Mesenchymal stem cell (in vitro differentiated cells and primary cell): Measurements from ENCODE around the gene PIGO.

Experiments
- DNase-seq: peaks from one replicate; pipeline ENCODE4 v3.0.0-alpha.2; 2013
- H2AFZ ChIP-seq: one replicate; pipeline ENCODE4 v1.6.1; 2013; ENCODE audit warnings: low read depth, mild to moderate bottlenecking, control low read depth, inconsistent platforms, low read length, moderate library complexity
- H2AK5ac ChIP-seq: 2 replicates; pipeline ENCODE4 v1.6.1; 2013; ENCODE audit warnings: low read length, moderate library complexity, mild to moderate bottlenecking, inconsistent platforms; ENCODE audit not compliant: severe bottlenecking
- H2BK120ac ChIP-seq: one replicate; pipeline ENCODE4 v1.6.1; 2013; ENCODE audit warnings: low read depth, mild to moderate bottlenecking, inconsistent platforms, low read length, moderate library complexity
- H2BK12ac ChIP-seq, 2 experiments: one replicate each; pipeline ENCODE4 v1.6.1; 2013; ENCODE audit warnings: inconsistent platforms in 2 of 2, low read length in 2 of 2, mild to moderate bottlenecking in 2 of 2, moderate library complexity in 2 of 2, control low read depth in 1 of 2
- H2BK15ac ChIP-seq: one replicate; pipeline ENCODE4 v1.6.1; 2013; ENCODE audit warnings: mild to moderate bottlenecking, low read depth, inconsistent platforms; ENCODE audit not compliant: poor library complexity, severe bottlenecking
- H2BK5ac ChIP-seq: 2 replicates; pipeline ENCODE4 v1.6.1; 2013; ENCODE audit warnings: low read depth, mild to moderate bottlenecking, low read length, control low read depth, inconsistent platforms; ENCODE audit not compliant: poor library complexity, severe bottlenecking
- H3K14ac ChIP-seq, 2 experiments: one replicate each; pipeline ENCODE4 v1.6.1; 2013; ENCODE audit warnings: inconsistent platforms in 2 of 2, low read length in 2 of 2, control low read depth in 1 of 2, mild to moderate bottlenecking in 1 of 2, moderate library complexity in 1 of 2
- H3K18ac ChIP-seq, 2 experiments: one replicate each; pipeline ENCODE4 v1.6.1; 2013; ENCODE audit warnings: inconsistent platforms in 2 of 2, low read length in 2 of 2, control low read depth in 1 of 2, low read depth in 1 of 2, mild to moderate bottlenecking in 1 of 2
- H3K23ac ChIP-seq, 2 experiments: one replicate each; pipeline ENCODE4 v1.6.1; 2013; ENCODE audit warnings: inconsistent platforms in 2 of 2, low read length in 2 of 2, mild to moderate bottlenecking in 2 of 2, moderate library complexity in 2 of 2, control low read depth in 1 of 2
- H3K27ac ChIP-seq: 2 replicates; pipeline ENCODE4 v1.5.1; 2013; ENCODE audit warnings: mild to moderate bottlenecking, moderate library complexity, low read length, control low read depth, inconsistent platforms; ENCODE audit not compliant: poor library complexity, severe bottlenecking
- H3K27me3 ChIP-seq, 2 experiments: 2 replicates each; pipeline versions ENCODE4 v1.6.1 to v1.7.0; 2013; ENCODE audit warnings: low read length in 2 of 2, mild to moderate bottlenecking in 2 of 2, moderate library complexity in 2 of 2, control low read depth in 1 of 2, inconsistent platforms in 1 of 2; ENCODE audit not compliant: control insufficient read depth in 1 of 2, insufficient read depth in 1 of 2
- H3K36me3 ChIP-seq, 2 experiments: 2 replicates each; pipeline versions ENCODE4 v1.6.1 to v1.7.0; 2013; ENCODE audit warnings: low read length in 2 of 2, control low read depth in 1 of 2, inconsistent platforms in 1 of 2, low read depth in 1 of 2, mild to moderate bottlenecking in 1 of 2; ENCODE audit not compliant: insufficient read depth in 2 of 2, control insufficient read depth in 1 of 2
- H3K4ac ChIP-seq, 2 experiments: one replicate each; pipeline ENCODE4 v1.6.1; 2013; ENCODE audit warnings: inconsistent platforms in 2 of 2, low read length in 2 of 2, mild to moderate bottlenecking in 2 of 2, moderate library complexity in 2 of 2, control low read depth in 1 of 2, low read depth in 1 of 2
- H3K4me1 ChIP-seq: 2 replicates; pipeline ENCODE4 v1.6.1; 2013; ENCODE audit warnings: low read depth, low read length, control low read depth; ENCODE audit not compliant: control insufficient read depth, insufficient read depth
- H3K4me2 ChIP-seq: 2 replicates; pipeline ENCODE4 v1.6.1; 2013; ENCODE audit warnings: low read length, mild to moderate bottlenecking, inconsistent platforms; ENCODE audit not compliant: poor library complexity, severe bottlenecking
- H3K4me3 ChIP-seq, 2 experiments: 2 replicates each; pipeline versions ENCODE4 v1.5.1 to v1.7.0; 2013; ENCODE audit warnings: low read length in 2 of 2, mild to moderate bottlenecking in 2 of 2, control low read depth in 1 of 2, low read depth in 1 of 2; ENCODE audit not compliant: insufficient read depth in 1 of 2
- H3K79me1 ChIP-seq: replicated peaks from 2 replicates; pipeline ENCODE4 v1.6.1; 2013; ENCODE audit warnings: mild to moderate bottlenecking, control low read depth, low read length, inconsistent platforms; ENCODE audit not compliant: poor library complexity, severe bottlenecking
- H3K9ac ChIP-seq: 2 replicates; pipeline ENCODE4 v1.7.0; 2013; ENCODE audit warnings: mild to moderate bottlenecking, low read length, moderate library complexity
- H3K9me3 ChIP-seq: 2 replicates; pipeline ENCODE4 v1.7.0; 2013; ENCODE audit warnings: mild to moderate bottlenecking, low read length; ENCODE audit not compliant: control insufficient read depth
- H4K8ac ChIP-seq: one replicate; pipeline ENCODE4 v1.6.1; 2013; ENCODE audit warnings: inconsistent platforms, mild to moderate bottlenecking, low read length, moderate library complexity
- H4K91ac ChIP-seq: one replicate; pipeline ENCODE4 v1.6.1; 2013; ENCODE audit warnings: mild to moderate bottlenecking, low read length, inconsistent platforms
- WGBS: methylation state at CpG from one replicate; pipeline ENCODE4 v1.1.7; 2013; ENCODE audit warnings: mixed read lengths; 5-methylcytosine and 5-hydroxymethylcytosine counted together

Gene PIGO

GRCh38 chr9:35074141-35074540, 22.2 kb downstream of the PIGO start:
- Histone ChIP-seq H2BK5ac (no peak overlapping the region), H2AK5ac (peak overlapping the region; percentile 73), H3K14ac (no peak overlapping the region), H2BK12ac (peak overlapping the region in 1 of 2 experiments; percentile 18), H3K79me1 (peaks cover 43% of the 10 kb centered on the region), H3K4me1 (peaks cover 16% of the 10 kb centered on the region), H3K27ac (no peak overlapping the region), H3K4me3 (no peak overlapping the region), H3K36me3 (peaks cover 36 to 41% of the 10 kb centered on the region in 2 experiments), H3K4me2 (no peak overlapping the region), H3K4ac (no peak overlapping the region), H3K18ac (no peak overlapping the region), H4K8ac (peak overlapping the region; percentile 13), H3K23ac (no peak overlapping the region), H2BK15ac (no peak overlapping the region), H3K27me3 (no peaks in the 10 kb centered on the region), H3K9ac (no peak overlapping the region), H2BK120ac (no peak overlapping the region), H2AFZ (no peak overlapping the region), H4K91ac (peak overlapping the region; percentile 55), H3K9me3 (no peaks in the 10 kb centered on the region)
- no peak for DNase-seq
- WGBS: 98% methylated on average over 6 of the region's 6 CpGs

GRCh38 chr9:35073279-35073612, 23.1 kb downstream of the PIGO start:
- H3K18ac ChIP-seq: peak overlapping the region in 1 of 2 experiments; percentile 58
- peaks cover 36 to 48% of the 10 kb centered on the region in 2 experiments for H3K36me3 ChIP-seq
- no peak for DNase-seq
- H3K14ac ChIP-seq: no peak overlapping the region
- no peak overlapping the region for H2AFZ ChIP-seq
- peak overlapping the region; percentile 69 to 93 for H3K4ac ChIP-seq
- peak overlapping the region; percentile 87 for H4K91ac ChIP-seq
- H4K8ac ChIP-seq: peak overlapping the region; percentile 99
- H3K4me1 ChIP-seq: peaks cover 13% of the 10 kb centered on the region
- H3K4me2 ChIP-seq: no peak overlapping the region
- no peak overlapping the region for H2BK15ac ChIP-seq
- no peak overlapping the region for H3K23ac ChIP-seq
- no peaks in the 10 kb centered on the region for H3K9me3 ChIP-seq
- H3K9ac ChIP-seq: peak overlapping the region; percentile 67
- 100% methylated on average over 2 of the region's 2 CpGs for WGBS
- peak overlapping the region; percentile 82 for H3K27ac ChIP-seq
- peak overlapping the region; percentile 73 for H2AK5ac ChIP-seq
- H2BK120ac ChIP-seq: no peak overlapping the region
- peaks cover 36% of the 10 kb centered on the region for H3K79me1 ChIP-seq
- no peak overlapping the region for H2BK5ac ChIP-seq
- peak overlapping the region in 1 of 2 experiments; percentile 60 for H3K4me3 ChIP-seq
- peak overlapping the region in 1 of 2 experiments; percentile 45 for H2BK12ac ChIP-seq
- H3K27me3 ChIP-seq: no peaks in the 10 kb centered on the region

GRCh38 chr9:35072461-35073278, 23.7 kb downstream of the PIGO start, which contains the start of gene VCP:
Gene VCP (minus strand): TSS chr9:35072625. CDS start chr9:35072353, 272 bp downstream.
- no peaks in the 10 kb centered on the region for H3K27me3 ChIP-seq
- DNase-seq: peak; percentile 100
- WGBS: 6% methylated on average over 54 of the region's 54 CpGs

GRCh38 chr9:35071814-35072460, 24.5 kb downstream of the PIGO start:
- peak overlapping the region; percentile 99 for H3K9ac ChIP-seq
- H3K14ac ChIP-seq: peak overlapping the region; percentile 68 to 99
- peak overlapping the region; percentile 60 for H2AK5ac ChIP-seq
- H3K27ac ChIP-seq: peak overlapping the region; percentile 94
- H3K9me3 ChIP-seq: no peaks in the 10 kb centered on the region
- H4K8ac ChIP-seq: peak overlapping the region; percentile 97
- DNase-seq: peak; percentile 90
- H2BK5ac ChIP-seq: peak overlapping the region; percentile 99
- H4K91ac ChIP-seq: peak overlapping the region; percentile 99
- H2BK12ac ChIP-seq: peak overlapping the region in 1 of 2 experiments; percentile 18
- peaks cover 42 to 57% of the 10 kb centered on the region in 2 experiments for H3K36me3 ChIP-seq
- peaks cover 9% of the 10 kb centered on the region for H3K4me1 ChIP-seq
- H3K18ac ChIP-seq: peak overlapping the region; percentile 96 to 98
- H3K4ac ChIP-seq: peak overlapping the region; percentile 98 to 99
- peak overlapping the region; percentile 92 for H3K4me2 ChIP-seq
- under 1% methylated on average over 72 of the region's 79 CpGs for WGBS
- H2BK120ac ChIP-seq: peak overlapping the region; percentile 93
- H3K79me1 ChIP-seq: peaks cover 28% of the 10 kb centered on the region
- H3K27me3 ChIP-seq: no peaks in the 10 kb centered on the region
- H2BK15ac ChIP-seq: peak overlapping the region; percentile 91
- H3K4me3 ChIP-seq: peak overlapping the region; percentile 96
- no peak overlapping the region for H2AFZ ChIP-seq
- peak overlapping the region; percentile 73 to 97 for H3K23ac ChIP-seq

More at GRCh38 chr9:35072461-35073278, 23.7 kb downstream of the PIGO start, which contains the start of gene VCP:
- H2BK12ac ChIP-seq: peak within 1 kb of the TSS; percentile 45 to 75
- peaks cover 9% of the 10 kb centered on the region for H3K4me1 ChIP-seq
- peak within 1 kb of the TSS; percentile 93 for H2BK120ac ChIP-seq
- H3K4me2 ChIP-seq: peak within 1 kb of the TSS; percentile 92
- peak within 1 kb of the TSS; percentile 94 for H3K27ac ChIP-seq
- peak within 1 kb of the TSS; percentile 99 for H4K91ac ChIP-seq
- peak within 1 kb of the TSS; percentile 98 to 99 for H3K4ac ChIP-seq
- peak within 1 kb of the TSS; percentile 66 for H2AFZ ChIP-seq
- peak within 1 kb of the TSS; percentile 99 for H4K8ac ChIP-seq
- H3K79me1 ChIP-seq: peaks cover 33% of the 10 kb centered on the region
- H3K14ac ChIP-seq: peak within 1 kb of the TSS; percentile 68 to 99
- peak within 1 kb of the TSS; percentile 96 to 98 for H3K18ac ChIP-seq
- H2BK15ac ChIP-seq: peak within 1 kb of the TSS; percentile 91
- peaks cover 41 to 54% of the 10 kb centered on the region in 2 experiments for H3K36me3 ChIP-seq
- H2BK5ac ChIP-seq: peak within 1 kb of the TSS; percentile 99
- H3K23ac ChIP-seq: peak within 1 kb of the TSS; percentile 73 to 97
- peak within 1 kb of the TSS; percentile 73 for H2AK5ac ChIP-seq
- H3K9me3 ChIP-seq: no peaks in the 10 kb centered on the region
- H3K4me3 ChIP-seq: peak within 1 kb of the TSS; percentile 96
- peak within 1 kb of the TSS; percentile 99 for H3K9ac ChIP-seq
